Medulla oblongata (tissue), 1 donor: ENCODE results near the gene PACSIN1.
A peak's percentile ranks its signal among the peaks of the same experiment; 100 is the strongest.

ENCODE experiments used
- DNase-seq: peaks from one replicate; pipeline ENCODE4 v3.0.0-alpha.2; 2015; ENCODE audit errors: extremely low spot score

PACSIN1 gene

DNA sequence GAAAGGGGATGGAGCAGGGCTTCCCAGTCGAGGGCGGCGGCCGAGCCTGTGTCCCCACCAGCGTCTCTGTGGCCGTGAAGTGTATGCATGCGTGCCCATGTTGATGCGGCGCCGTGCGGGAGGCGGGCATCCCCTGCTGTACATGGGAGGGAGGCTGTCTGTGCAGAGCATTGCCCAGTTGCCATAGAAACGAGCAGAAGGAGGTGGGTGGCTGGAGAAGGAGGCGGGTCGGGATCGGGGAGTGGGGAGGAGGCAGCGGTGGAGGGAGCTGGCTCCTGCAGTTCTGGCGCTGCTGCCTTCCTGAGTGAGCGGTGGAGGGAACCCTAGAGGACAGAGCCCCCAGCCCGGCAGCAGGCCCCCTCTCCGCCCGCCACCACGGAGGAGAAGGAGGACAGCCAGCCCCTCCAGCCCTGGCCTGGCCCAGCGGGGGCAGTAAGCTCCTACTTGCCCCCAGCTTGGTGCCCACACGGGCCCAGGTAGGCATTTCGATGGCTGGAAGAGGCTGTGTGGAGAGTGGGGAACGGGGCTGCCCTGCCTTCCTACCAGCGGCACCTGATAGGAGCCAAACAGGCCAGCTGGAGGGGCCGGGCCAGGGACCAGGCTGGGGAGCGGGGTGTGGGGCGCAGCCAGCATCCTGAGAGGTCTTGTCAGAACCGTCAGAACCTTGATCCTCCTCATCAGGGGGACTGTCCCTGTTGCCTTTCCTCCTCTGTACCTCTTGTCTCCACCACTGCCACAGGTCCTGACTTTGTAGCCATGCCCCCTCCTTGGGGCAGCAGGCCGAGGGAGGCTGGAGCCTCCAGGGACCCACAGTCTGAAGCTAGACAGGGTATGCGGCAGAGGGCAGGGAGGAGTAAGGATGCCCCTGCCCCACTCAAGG lies 49.0 kb downstream of the PACSIN1 start:
- peak; percentile 7 for DNase-seq

GRCh38 chr6:34515473-34516387 lies 49.9 kb downstream of the PACSIN1 start:
- no peak for DNase-seq

DNA sequence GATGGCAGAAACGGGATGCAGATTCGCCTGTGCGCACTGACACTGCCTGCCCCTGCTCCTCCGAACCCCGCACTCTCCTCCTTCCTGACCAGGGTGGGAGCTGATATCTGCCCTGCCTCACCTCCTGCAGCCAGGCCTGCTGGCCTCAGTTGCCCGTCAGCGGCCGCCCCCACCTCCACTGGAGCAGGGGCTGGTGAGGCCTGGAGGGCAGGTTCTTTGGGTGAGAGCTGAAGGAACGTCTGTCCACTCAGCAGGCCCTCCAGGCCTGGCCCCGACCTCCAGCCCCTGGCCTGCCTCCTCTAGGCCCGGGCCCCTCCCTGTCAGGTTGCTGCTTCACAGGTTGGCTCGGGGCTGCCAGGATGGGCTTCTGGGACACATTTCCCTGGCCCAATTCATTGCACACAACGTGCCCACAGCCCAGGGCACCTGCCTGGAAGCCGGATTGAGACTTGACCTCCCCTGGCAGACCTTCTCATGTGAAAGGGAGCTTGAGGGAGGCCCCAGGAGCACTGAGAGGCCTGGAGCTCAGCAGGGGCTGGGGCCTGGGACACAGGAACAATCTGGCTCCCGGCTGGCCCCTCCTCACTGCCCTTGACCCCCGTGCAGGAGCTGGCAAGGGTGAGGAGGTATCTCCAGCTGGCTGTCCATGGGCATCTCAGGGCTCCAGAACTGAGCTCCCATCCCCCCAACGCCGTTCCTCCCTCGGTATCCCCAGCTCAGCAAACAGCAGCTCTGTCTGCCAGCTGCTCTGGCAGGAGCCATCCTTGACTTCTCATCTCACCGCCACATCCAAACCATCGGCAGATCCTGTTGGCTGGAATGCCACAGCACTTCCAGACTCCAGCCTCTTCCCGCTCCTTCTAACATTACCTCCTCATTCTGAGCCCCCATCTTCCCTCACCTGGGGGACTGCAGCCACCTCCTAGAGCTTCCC lies 50.8 kb downstream of the PACSIN1 start:
- DNase-seq, result no peak

- no peak for DNase-seq
These were observed 51.6 kb downstream of the PACSIN1 start for GRCh38 chr6:34517461-34517881.

DNA sequence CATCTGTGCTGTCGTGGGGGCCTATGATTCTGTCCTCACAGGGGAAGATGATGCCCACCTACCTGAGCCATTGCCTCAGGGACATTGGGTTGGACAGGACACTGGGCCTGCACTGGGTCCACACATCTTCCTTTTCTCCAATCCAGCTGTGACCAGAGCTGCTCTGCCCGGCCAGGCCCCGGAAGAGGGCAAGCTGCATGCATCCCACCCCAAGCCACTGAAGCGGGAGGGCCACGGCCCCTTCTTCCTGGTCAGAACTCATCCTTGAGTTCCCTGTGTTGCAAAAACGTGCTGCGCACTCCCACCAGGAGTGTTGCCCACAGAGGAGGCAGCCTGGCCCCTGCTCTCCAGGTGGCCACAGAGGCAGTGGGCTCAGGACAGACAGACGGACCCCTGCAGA lies 52.1 kb downstream of the PACSIN1 start:
- no peak for DNase-seq

- no peak for DNase-seq
These were observed 52.9 kb downstream of the PACSIN1 start for GRCh38 chr6:34518669-34519365.

DNA sequence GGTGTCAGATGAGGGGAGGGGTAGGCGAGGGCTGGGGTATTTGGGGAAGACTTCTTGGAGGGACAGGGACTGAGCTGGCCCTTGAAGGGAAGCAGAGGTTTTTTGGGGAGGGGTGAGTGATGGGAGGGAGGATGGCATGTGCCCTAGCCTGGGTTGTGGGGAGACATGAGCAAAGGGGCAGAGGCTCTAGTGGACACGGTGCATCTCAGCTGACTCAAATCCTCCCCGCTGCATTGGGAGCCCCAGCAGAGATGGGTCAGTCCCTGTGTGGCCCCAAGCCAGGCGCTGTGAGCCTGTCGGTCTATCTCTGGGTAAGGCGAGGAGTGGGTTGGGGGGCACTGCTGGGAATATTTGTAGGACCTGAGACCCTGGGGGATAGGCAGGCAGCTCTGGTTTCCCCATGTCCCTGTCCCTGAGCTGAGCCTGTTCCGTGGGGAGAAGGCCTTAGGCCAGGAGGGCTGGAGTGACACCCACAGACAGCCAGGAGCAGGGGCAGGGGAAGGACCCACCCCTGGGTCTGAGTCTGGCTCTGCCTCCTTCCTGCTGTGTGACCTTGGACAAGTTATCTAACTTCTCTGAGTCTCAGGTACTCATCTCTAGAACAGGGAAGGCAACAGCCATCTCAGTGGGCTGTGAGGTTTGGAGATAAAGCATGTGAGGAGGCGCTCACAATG lies 54.2 kb downstream of the PACSIN1 start:
- no peak for DNase-seq

DNA sequence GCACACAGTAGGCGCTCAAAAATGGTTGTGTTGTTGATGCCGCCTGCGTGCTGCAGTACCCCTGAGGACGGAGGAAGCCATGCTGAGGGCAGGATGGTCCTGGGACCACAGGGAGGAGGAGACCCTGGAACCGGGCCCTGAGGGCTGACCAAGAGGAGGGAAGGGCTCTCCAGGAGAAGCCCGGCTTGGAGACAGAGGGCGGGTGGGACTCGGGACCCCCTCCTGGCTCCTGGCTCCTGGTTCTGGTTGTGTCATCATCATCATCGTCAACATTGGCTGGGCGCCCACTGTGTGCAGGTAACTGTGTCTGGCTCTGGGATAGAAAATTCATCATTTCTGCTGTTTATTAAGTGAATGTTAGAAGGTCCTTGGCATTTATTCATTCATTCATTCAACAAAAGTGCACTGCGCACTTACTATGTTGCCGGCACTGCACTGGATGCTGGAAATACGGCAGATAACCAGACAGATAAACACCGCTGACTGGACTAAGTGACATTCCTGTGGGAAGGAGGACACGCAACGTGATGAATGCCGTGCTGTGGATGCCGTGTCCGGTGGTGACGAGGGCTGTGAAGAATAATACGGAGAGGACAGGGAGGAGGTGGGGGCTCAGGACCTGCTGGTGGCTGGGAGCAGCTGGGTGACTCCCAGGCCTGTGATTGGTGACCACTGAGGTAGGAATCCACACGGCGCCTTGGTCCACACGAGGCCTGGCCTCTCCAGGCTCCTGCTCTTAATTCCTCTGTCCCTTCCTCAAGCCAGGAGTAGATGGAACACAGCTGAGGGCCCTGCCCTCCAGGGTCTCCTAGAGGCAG lies 55.0 kb downstream of the PACSIN1 start:
- no peak for DNase-seq

GRCh38 chr6:34521463-34522285 lies 55.8 kb downstream of the PACSIN1 start:
- DNase-seq, result no peak

DNA sequence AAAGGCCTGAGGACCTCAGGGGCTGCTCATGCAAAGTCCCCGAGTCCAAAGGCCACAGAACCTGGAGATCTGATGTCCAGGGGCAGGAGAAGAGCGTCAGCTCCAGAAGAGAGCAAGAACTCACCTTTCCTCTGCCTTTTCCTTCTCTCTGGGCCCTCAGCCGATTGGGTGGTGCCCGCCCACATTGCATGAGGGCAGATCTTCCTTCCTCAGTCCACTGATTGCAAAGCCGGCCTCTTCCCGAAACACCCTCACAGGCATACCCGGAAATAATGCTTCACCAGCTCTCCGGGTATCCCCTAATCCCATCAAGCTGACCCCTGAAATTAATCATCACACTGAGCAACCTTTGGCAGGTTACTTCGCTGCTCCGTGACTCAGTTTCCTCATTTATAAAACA lies 56.9 kb downstream of the PACSIN1 start:
- DNase-seq, result no peak

- DNase-seq, result no peak
These were observed 57.7 kb downstream of the PACSIN1 start for GRCh38 chr6:34523441-34524206.

DNA sequence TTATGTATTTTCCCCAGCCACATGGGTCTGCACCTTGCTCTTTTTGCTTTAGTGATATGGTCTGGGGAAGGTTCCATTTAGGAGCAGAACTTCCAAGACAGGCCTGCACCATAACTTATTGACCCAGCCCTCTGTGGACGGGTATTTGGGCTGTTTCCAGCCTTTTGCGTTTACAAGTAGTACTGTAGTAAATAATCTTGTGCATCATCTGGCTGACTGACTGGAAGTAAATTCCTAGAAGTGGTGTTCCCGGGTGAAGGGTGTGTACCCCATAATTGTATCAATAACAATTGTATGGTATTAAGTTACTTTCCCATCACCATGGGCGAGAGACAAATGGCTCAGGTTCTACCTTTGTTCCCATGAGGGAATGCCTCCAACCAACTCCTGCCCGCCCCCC lies 58.6 kb downstream of the PACSIN1 start:
- DNase-seq, result no peak

DNA sequence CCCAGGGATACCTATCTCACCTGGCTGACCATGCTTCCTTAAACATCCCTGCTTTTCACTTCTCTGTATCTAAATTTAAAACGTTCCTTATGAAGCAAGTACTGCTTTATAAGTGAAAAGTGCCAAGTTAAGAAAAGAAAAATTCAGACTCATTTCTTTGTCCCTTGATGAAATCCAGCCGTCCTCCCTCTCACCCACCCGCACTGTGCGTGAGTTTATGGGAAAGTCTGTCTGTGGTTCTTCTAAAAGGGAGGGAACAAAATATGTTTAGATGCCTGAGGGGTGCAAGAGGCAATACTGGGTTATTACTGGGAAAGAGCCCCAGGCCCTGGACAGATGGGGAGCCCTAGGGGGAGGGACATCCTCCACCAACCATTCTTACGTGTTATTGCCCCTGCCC lies 59.1 kb downstream of the PACSIN1 start:
- DNase-seq, result no peak

DNA sequence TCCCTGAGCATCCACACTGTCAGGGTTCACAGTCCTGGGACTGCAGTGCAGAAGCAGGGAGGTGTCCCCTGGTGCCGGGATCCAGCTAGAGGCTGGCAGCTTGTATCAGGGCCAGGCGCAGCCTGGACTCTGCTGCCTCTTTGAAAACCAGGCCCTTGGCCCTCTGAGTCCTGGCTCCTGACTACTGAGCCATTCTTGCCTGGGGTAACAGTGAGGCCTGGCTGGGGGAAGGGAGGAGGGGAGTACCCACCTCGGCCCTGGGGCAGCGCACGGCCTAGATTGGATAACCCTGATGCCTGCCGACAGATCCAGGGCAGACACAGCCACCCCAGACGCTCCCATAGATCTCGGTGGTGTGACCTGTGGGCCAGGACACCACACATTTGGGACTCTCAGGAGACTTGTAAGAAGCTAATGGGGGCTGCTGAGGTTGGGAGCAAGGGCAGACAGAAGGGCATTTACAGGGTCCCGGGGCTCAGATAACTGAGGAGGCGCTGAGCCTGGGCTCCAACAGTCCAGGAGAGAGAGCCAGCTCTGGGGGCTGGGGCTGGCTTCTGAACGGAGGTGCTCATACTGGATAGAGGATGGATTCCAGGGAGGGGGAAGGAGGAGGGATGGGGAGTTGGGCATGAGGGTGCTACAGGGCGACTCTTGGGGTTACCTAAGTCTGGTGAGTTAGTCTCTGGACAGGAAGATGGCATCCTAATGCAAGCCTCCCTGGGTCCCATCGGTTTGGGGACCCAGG lies 59.7 kb downstream of the PACSIN1 start:
- DNase-seq, result peak; percentile 44

DNA sequence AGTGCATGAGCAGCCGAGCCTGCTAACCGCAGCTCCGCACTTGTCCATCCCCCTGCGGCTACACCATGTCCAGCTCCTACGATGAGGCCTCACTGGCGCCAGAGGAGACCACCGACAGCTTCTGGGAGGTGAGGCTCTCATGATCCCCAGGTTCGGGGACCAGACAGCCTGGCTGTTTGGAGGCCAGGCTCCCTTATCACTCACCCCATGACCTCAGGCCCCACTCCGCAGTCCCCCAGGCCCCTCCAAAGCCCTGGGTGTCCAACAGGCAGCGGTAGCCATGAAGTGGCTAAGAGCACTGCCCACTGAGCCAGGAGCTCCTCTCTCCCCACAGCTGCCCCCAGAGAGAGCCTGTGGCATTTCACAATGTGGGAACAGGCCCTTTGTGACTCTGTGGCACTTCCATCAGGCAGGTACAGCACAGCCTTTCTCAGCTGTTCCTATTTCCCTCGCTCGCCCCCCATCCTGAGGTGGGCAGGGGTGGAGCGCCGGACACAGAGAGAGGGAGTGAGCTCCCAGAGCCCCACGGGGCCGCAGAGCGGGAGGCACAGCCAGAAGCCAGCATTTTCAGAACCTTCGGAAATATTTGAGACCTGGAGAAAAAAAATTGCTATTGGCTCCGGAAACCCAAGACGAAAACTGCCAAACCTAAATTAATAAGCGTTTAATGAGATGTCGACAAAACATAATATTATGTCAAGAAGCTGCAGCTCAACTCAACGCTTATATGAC lies 60.5 kb downstream of the PACSIN1 start:
- no peak for DNase-seq

GRCh38 chr6:34526992-34527728 lies 61.3 kb downstream of the PACSIN1 start:
- DNase-seq, result peak; percentile 89
